Endothelial cell of umbilical vein (primary cell): ENCODE results near the gene SNRNP200. TPM values are rescaled to one million over a fixed set of nuclear protein-coding genes. Genes with fewer than 3 reads are reported as not detected.

Experiments
- BruUV-seq: library from RNA; stranded (reverse); fragments of 400-500 nt; replicated peaks from 2 replicates; lab custom pipeline; 2021; lab: Mats Ljungman, UMichigan
- CTCF ChIA-PET: fragments of 300-600, 350-600 bp; sonication (Branson Sonifier 250); formaldehyde crosslinking; loops from one replicate; lab custom pipeline; 2021; ENCODE audit warnings: antibody characterized with exemption, inconsistent platforms; lab: Charles Lee
- POLR2A ChIA-PET: fragments of 300-600, 350-600 bp; sonication (Branson Sonifier 250); formaldehyde crosslinking; loops from one replicate; lab custom pipeline; 2021; ENCODE audit warnings: antibody characterized with exemption, inconsistent platforms; lab: Charles Lee
- DNase-seq: peaks from one replicate; pipeline ENCODE4 v3.0.0-alpha.2; 2011; ENCODE audit warnings: low read depth, low spot score
- FAIRE-seq: peaks from 2 replicates; lab custom pipeline; 2011; peaks lifted over from hg19 to GRCh38; lab: Jason Lieb, UNC
- H2AFZ ChIP-seq: 2 replicates; pipeline ENCODE4 v1.6.0; 2012; ENCODE audit warnings: low read depth, low read length, control low read depth, inconsistent platforms
- H3K27ac ChIP-seq: 2 replicates; pipeline ENCODE4 v1.5.1; 2011; ENCODE audit warnings: low read depth, mild to moderate bottlenecking, control low read depth, low read length, moderate library complexity; ENCODE audit not compliant: insufficient read depth
- H3K27me3 ChIP-seq, 2 experiments: 2 replicates each; pipeline versions ENCODE4 v1.6.0 to v1.6.1; 2011; ENCODE audit warnings: low read length in 2 of 2, mixed read lengths in 1 of 2; ENCODE audit not compliant: control insufficient read depth in 2 of 2, insufficient read depth in 2 of 2
- H3K36me3 ChIP-seq, 2 experiments: 2 replicates in 1 of 2; 3 replicates in 1 of 2; pipeline ENCODE4 v1.5.1; 2011; ENCODE audit warnings: low read length in 2 of 2, mild to moderate bottlenecking in 1 of 2, moderate library complexity in 1 of 2; ENCODE audit not compliant: control insufficient read depth in 2 of 2, insufficient read depth in 2 of 2; ENCODE audit errors: extremely low read depth in 1 of 2
- H3K4me1 ChIP-seq: 3 replicates; pipeline ENCODE4 v1.5.1; 2011; ENCODE audit warnings: mild to moderate bottlenecking, low read length; ENCODE audit not compliant: control insufficient read depth, insufficient read depth; ENCODE audit errors: extremely low read depth
- H3K4me2 ChIP-seq: 2 replicates; pipeline ENCODE4 v1.6.1; 2011; ENCODE audit warnings: low read length, control low read depth, mixed read lengths; ENCODE audit not compliant: insufficient read depth
- H3K4me3 ChIP-seq, 3 experiments: fragments of 200-600 bp in 1 of 3; sonication (generic), shearing (Covaris generic) in 1 of 3; replicated peaks in 1 of 3; 2 replicates each; pipeline ENCODE4 v1.5.1; 2011 to 2016; ENCODE audit warnings: control low read depth in 3 of 3, low read length in 3 of 3, mild to moderate bottlenecking in 2 of 3, inconsistent platforms in 1 of 3, low read depth in 1 of 3, moderate library complexity in 1 of 3; ENCODE audit not compliant: insufficient read depth in 1 of 3
- H3K79me2 ChIP-seq: 2 replicates; pipeline ENCODE4 v1.6.0; 2012; ENCODE audit warnings: low read length, inconsistent platforms; ENCODE audit not compliant: control insufficient read depth, insufficient read depth
- H3K9ac ChIP-seq: replicated peaks from 2 replicates; pipeline ENCODE3; 2011; ENCODE audit warnings: low read length, control low read depth; ENCODE audit not compliant: insufficient read depth; ENCODE audit errors: extremely low read depth
- H3K9me1 ChIP-seq: replicated peaks from 3 replicates; pipeline ENCODE4 v1.6.0; 2011; ENCODE audit warnings: mild to moderate bottlenecking, low read length; ENCODE audit not compliant: control insufficient read depth, insufficient read depth; ENCODE audit errors: extremely low read depth
- H3K9me3 ChIP-seq: replicated peaks from 2 replicates; pipeline ENCODE4 v1.5.1; 2012; ENCODE audit warnings: low read length, inconsistent platforms; ENCODE audit not compliant: control insufficient read depth, insufficient read depth
- H4K20me1 ChIP-seq: replicated peaks from 2 replicates; pipeline ENCODE3; 2011; ENCODE audit warnings: mild to moderate bottlenecking, low read length; ENCODE audit not compliant: control insufficient read depth, insufficient read depth; ENCODE audit errors: extremely low read depth
- FOS ChIP-seq: IDR thresholded peaks from 2 replicates; pipeline ENCODE4 v1.6.1; 2011; ENCODE audit warnings: mild to moderate bottlenecking, low read length, moderate library complexity, borderline replicate concordance; ENCODE audit not compliant: insufficient read depth
- MYC ChIP-seq: IDR thresholded peaks from one replicate; pipeline ENCODE4 v1.6.1; 2011; ENCODE audit warnings: mild to moderate bottlenecking, low read depth, low read length
- POLR2A ChIP-seq: IDR thresholded peaks from 2 replicates; pipeline ENCODE4 v1.6.1; 2012; ENCODE audit warnings: low read depth, mild to moderate bottlenecking, control low read depth, low read length
- POLR2AphosphoS5 ChIP-seq: IDR thresholded peaks from 2 replicates; pipeline ENCODE4 v1.6.1; 2012; ENCODE audit warnings: low read depth, mild to moderate bottlenecking, control low read depth, low read length, moderate library complexity; ENCODE audit not compliant: insufficient read depth
- dilution Hi-C: fragments of 300-500 bp; cut with MboI; formaldehyde crosslinking; loops from one replicate; pipeline ENCODE4 v1.15.0; 2019; ENCODE audit warnings: low sequenced_read_pairs; ENCODE audit not compliant: extremely low pct_ligation_motif_present
- intact Hi-C: fragments of 100-400 bp; cut with micrococcal nuclease; formaldehyde crosslinking; loops from one replicate; pipeline ENCODE4 v1.10.0; 2022
- polyA plus RNA-seq, 4 experiments: library from polyadenylated mRNA; depleted of rRNA in 3 of 4; stranded (reverse) in 3 of 4; unstranded in 1 of 4; fragments of >200 nt; gene quantifications; 2 replicates each; pipeline versions ENCODE4 v1.2.1 to v1.2.3, GENCODE V29; 2011 to 2012; ENCODE audit warnings: missing spikeins in 1 of 4
- total RNA-seq: library from RNA; stranded (reverse); gene quantifications from 2 replicates; pipeline ENCODE4 v1.2.3, GENCODE V29; 2021
- TF ChIP-seq, protein P1 (sequence below): IDR thresholded peaks from 2 replicates; pipeline ENCODE4 v1.6.1; 2011; ENCODE audit not compliant: insufficient read depth, insufficient read length

Gene SNRNP200
- total and polyA plus RNA-seq, 2 donors (not counting 3 experiments of a cell fraction or from before 2014, with no cell fraction given): 124 to 155 TPM

DNA sequence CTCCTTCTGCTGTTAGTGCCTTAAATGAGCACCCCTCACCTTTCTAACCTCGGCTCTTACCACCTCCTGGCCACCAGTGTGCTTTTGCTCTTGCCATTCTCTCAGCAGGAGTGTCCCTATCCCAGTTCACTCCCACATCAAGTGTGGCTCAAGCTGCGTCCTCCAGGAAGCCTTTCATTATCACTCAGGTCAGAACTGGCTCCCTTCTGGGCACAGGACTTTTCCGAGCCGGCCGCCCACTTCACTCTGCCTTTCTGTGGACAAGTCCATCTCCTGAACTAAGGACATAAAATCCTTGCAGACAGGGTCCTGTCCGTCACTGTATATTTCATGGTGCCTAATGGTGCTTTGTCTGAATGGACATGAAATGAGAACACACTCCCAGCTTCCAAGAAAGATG is 55.2 kb downstream of the SNRNP200 start:
- no peak overlapping the region for H2AFZ ChIP-seq
- POLR2A ChIA-PET: no interaction called here
- H3K27ac ChIP-seq: no peak overlapping the region
- FAIRE-seq (no peak), DNase-seq (no peak)
- H3K9me1 ChIP-seq: no peaks in the 10 kb centered on the region
- H3K79me2 ChIP-seq: no peaks in the 10 kb centered on the region
- CTCF ChIA-PET: interaction anchor here (2.5 to 3.2 kb wide), 2 partner anchors 11 to 14 kb away, joined by 10 to 16 read pairs; no protein-coding TSS in a partner anchor
- intact Hi-C loops: loop anchor here (2.0 kb wide), 1 partner anchor 41 kb away; the partner anchor contains the start of gene STARD7
- H3K36me3 ChIP-seq: peaks cover 5 to 14% of the 10 kb centered on the region in 2 experiments
- H3K4me3 ChIP-seq: no peak overlapping the region
- no TSS peak for BruUV-seq
- no peaks in the 10 kb centered on the region for H4K20me1 ChIP-seq
- H3K9me3 ChIP-seq: no peaks in the 10 kb centered on the region
- no peak overlapping the region for H3K4me2 ChIP-seq
- H3K9ac ChIP-seq: no peak overlapping the region
- peaks cover 51% of the 10 kb centered on the region for H3K4me1 ChIP-seq
- no peaks in the 10 kb centered on the region for H3K27me3 ChIP-seq
- TF ChIP-seq POLR2A: no peak
- dilution Hi-C loops: no loop called here

DNA sequence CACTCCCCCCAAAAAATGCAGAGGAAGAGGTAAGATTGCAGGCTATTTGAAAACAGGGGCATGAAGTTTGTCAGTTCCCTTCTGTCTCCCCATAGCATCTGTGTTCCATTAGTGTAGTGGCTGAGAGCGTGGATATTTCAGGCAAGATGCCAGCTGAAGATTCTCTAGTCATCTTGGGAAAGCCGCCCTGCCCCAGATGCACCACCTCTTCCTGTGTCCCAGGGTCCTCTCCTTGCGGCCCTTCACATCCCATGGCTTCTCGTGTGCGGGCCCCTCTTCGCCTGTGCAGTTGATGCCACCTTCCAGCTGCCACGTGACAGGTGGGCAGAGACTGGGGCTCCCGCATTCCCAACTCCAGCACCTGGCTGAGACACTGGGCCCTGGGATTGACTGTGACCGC is 55.7 kb downstream of the SNRNP200 start:
- dilution Hi-C loops: no loop called here
- H3K27me3 ChIP-seq: no peaks in the 10 kb centered on the region
- no peak overlapping the region for H3K27ac ChIP-seq
- no peak for DNase-seq
- H3K4me2 ChIP-seq: no peak overlapping the region
- H4K20me1 ChIP-seq: no peaks in the 10 kb centered on the region
- POLR2A ChIA-PET: no interaction called here
- TF ChIP-seq FOS (no peak), MYC (no peak), POLR2AphosphoS5 (no peak), POLR2A (no peak)
- TF ChIP-seq, protein P1, sequence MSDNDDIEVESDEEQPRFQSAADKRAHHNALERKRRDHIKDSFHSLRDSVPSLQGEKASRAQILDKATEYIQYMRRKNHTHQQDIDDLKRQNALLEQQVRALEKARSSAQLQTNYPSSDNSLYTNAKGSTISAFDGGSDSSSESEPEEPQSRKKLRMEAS: no peak
- intact Hi-C loops: loop anchor here (2.0 kb wide), 1 partner anchor 41 kb away; the partner anchor contains the start of gene STARD7
- CTCF ChIA-PET: interaction anchor here (3.2 kb wide), 1 partner anchor 11 kb away, joined by 16 read pairs; no protein-coding TSS in a partner anchor
- H3K4me1 ChIP-seq: peaks cover 45% of the 10 kb centered on the region
- no peaks in the 10 kb centered on the region for H3K79me2 ChIP-seq
- H3K9me3 ChIP-seq: no peaks in the 10 kb centered on the region
- no peak overlapping the region for H3K4me3 ChIP-seq
- FAIRE-seq: no peak
- peaks cover 5 to 14% of the 10 kb centered on the region in 2 experiments for H3K36me3 ChIP-seq
- H3K9me1 ChIP-seq: no peaks in the 10 kb centered on the region
- H3K9ac ChIP-seq: no peak overlapping the region
- H2AFZ ChIP-seq: no peak overlapping the region
- no TSS peak for BruUV-seq
